Left renal pelvis (tissue), 4 donors: ENCODE measurements around the gene FSTL3. TPM values are rescaled to one million over a fixed set of nuclear protein-coding genes. Genes with fewer than 3 reads are reported as not detected.
"Not testable (repeated sequence)": the region's sequence is repeated elsewhere in the genome, so short reads cannot be mapped to it uniquely, and the experiment has no call there.

Experiments used
- DNase-seq, 4 donors: peaks; one replicate each; pipeline ENCODE4 v3.0.0-alpha.2; 2013; ENCODE audit warnings: low read depth in 4 of 4, low spot score in 3 of 4
- polyA plus RNA-seq, 4 donors: library from polyadenylated mRNA; unstranded; fragments of 120-200 nt; gene quantifications; one replicate each; pipeline ENCODE4 v1.2.1, GENCODE V29; 2013; ENCODE audit not compliant: insufficient read length in 4 of 4

Gene FSTL3
- polyA plus RNA-seq: 10 to 100 TPM; 14.3 to 18.8 (median 17.7) TPM

DNA sequence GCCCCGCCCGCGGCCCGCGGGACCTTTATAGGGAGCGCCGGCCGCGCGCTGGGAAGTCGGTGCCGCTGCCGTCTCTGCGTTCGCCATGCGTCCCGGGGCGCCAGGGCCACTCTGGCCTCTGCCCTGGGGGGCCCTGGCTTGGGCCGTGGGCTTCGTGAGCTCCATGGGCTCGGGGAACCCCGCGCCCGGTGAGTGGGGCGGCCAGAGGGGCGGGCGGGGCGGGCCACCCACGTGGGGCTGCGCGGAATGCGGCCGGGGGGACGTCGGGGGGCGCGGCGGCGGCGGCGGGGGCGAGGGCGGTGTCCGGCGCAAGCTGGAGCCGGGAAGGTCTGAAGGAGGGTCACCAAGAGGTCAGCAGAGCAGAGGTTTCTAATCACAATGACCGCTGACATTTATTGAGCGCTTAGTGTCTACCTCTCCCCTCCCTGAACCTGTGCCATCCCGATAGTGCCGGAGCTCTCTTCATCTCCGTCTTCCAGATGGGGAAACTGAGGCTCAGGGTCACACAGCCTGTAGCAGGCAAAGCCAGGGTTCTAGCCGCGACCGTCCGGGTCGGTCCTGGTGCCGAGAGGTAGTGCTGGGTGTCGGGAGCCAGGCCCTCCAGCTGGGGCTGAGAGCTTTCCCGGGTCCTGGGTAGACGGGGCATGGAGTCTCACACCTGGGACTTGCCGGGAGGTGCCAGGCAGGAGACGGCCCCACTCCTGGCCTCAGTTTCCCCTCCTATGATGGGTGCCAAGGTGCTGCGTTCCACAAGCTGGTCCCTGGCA lies at the start of gene FSTL3:
Gene FSTL3, plus strand, starts transcription at position 54 of the 767 bp plus-strand sequence. Its CDS starts 32 bp downstream, at position 86.
- DNase-seq: no peak

DNA sequence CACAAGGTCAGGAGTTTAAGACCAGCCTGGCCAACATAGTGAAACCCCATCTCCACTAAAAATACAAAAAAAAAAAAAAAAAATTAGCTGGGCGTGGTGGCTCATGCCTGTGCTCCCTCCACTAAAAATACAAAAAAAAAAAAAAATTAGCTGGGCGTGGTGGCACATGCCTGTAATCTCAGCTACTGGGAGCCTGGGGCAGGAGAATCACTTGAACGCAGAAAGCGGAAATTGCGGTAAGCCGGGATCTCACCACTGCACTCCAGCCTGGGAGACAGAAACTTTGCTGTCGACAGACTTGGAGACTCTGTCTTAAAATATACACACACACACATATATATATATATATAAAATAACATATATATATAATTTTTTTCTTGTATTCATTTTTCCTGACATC lies 49.6 kb upstream of the FSTL3 start:
- not testable (repeated sequence) for DNase-seq

DNA sequence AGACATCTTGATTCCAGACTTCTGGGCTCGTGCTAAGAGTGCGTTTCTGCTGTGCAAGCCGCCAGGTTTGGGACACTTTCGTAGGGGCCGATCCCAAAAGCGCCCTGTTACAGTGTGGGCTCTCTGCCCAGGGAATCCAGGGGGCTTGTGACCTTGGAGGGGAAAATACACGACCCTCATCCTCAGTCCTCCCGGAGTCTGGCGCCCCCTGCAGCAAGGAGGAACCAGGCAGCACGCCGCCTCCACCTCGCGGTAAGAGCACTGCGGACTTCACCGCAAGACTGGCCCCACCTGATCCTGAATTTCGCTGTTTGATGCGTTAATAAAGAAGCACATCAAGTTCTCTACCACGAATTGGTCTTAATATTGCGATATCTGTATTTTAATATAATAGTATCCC lies 48.0 kb upstream of the FSTL3 start:
- no peak for DNase-seq

DNA sequence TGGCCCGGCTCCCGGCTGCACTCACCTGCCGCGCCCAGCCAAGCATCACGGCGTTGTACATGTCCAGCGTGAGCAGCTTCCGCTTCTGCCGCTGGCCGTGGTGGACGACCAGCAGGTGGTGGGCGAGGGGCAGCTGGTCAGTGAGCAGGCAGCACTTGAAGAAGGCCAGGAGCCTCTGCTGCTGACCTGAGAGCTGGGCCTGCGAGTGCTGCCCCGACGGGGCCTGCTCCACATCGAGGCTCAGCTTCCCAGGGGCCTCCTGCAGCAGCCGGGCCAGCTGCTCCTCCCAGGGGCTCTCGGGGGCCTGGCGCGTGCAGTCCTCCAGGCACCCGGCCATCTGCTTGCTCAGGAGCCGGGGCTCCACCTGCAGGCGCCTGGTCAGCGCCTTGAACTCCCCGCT lies 46.7 kb upstream of the FSTL3 start:
- not testable (repeated sequence) for DNase-seq

DNA sequence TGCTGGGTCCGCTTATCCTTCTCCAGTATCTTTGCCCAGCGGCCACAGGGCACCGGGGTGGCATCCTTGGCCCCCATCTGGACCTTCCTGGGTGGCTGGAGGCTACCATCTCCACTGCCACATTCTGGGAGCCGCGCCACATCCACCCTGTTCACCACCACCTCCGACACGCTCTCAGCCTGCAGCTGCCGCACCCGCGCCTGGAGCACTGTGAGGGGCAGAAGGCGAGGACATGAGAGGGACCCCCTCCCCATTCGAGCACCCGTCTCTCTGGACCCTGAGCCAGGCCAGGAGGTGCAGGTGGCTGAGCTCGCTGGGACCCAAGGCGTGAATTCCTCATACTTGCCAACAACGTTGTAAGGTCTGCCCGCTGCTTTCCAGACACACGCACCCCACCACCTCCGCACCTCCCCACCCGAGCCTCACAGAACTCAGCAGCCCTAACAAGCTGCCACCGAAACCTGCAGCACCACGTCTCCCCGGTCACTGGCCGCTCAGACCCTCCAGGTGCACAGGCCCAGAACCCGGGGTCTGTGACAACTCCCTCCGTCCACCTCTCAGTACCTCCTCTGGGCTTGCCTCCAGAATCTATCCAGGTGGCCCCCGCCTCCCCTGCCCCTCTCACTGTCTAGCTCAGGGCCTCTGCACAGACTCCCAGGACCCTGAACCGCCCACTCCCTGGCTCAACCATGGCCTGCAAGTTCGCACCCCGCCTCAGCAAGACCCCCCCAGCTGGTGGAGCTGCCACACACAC lies 46.1 kb upstream of the FSTL3 start:
- DNase-seq: no peak

DNA sequence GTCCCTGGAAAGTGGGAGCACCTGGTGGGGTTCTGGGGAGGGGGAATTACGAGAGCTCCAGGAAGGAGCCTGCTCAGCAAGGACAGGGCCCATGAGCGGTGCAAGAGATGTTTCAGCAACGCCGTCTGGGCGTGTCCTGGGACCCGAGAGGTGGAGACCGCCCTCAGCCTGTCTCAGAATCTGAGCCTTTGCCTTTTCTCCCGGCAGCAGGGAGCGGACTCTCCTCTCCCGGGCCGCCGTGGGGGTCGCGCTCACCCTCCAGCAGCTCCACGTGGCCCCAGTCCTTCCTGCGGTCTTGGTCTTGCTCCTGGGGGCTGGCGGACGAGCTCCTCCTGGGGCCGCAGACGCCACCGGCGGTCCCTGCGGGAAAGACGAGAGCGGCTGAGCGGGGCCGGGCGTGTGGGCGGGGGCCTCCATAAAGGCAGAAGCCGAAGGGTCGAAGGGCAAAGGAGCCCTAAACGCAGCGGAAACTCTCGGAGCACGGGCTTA lies 43.6 kb upstream of the FSTL3 start:
- no peak for DNase-seq

DNA sequence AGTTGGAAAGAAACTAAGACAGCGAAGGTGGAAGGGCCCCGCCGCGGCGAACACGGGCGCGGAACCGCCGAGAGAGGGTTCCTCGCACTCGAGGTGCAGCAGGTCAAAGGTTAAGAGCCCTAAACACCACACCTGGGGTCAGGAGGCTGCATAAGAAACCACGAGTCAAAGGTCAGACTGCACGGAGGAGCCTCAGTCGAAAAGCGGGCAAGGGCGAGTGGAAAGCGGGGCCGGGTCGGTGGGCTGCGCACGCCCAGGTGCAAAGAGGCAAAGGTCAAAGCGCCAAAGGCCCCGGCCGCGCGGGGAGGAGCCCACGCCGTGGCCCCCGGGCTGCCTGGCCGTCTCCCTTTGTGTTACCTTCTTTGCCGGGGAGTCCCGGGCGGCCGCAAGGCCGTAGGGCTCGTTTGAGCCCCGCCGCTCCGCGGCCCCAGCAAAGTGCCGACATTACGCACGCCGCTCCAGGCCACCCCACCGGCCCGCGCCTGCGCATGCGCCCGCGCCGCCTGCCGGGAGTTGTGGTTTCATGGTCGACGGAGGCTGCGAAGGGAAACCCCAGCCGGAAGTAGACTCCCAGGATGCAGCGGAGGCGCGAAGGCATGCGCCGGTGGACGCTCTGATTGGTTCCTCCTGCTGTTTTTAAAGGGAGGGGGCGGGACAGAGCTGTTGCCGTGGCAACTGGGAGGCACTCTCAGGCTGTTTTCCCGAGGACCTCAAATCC lies 43.0 kb upstream of the FSTL3 start, which contains the start of gene POLRMT:
Gene POLRMT, minus strand, starts transcription at position 470 of the 718 bp plus-strand sequence. Its CDS starts 25 bp downstream, at position 445.
- peak; percentile 93 to 97 (median 95) for DNase-seq

DNA sequence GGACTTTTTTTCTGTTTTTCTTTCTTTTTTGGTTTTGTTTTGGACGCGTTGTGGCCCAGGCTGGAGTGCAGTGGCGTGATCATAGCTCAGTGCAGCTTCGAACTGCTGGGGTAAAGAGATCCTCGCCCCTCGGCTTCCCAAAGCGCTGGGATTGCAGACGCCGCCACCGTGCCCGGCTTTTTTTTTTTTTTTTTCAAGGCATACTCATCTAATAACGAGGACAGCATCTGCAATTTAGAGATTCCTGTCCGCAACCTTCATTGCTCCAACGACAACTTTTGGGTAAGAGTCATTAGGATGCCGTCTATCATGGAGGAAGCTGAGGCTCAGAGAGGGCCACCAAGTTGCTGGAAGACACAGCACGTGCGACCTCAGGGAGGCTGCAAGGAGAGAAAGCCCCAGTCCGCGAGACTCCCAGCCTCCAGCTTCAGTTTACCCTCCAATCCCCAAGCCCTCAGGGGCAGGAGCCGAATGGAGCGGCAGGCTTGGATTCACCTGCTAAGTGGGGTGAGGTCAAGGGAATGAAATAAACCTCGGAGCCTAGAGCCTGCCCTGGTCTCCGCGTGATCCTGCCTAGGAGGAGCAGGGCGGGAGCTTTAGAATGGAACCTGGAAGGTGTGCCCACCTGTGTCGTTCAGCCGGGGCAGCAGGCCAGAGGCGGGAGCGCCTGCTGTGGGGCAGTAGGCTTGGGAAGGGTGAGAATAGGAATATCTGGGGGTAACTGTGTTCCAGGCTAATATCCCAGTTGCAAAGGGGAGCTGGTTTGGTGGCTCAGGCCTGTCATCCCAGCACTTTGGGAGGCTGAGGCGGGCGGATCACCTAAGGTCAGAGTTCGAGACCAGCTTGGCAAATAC lies 42.2 kb upstream of the FSTL3 start:
- no peak for DNase-seq

DNA sequence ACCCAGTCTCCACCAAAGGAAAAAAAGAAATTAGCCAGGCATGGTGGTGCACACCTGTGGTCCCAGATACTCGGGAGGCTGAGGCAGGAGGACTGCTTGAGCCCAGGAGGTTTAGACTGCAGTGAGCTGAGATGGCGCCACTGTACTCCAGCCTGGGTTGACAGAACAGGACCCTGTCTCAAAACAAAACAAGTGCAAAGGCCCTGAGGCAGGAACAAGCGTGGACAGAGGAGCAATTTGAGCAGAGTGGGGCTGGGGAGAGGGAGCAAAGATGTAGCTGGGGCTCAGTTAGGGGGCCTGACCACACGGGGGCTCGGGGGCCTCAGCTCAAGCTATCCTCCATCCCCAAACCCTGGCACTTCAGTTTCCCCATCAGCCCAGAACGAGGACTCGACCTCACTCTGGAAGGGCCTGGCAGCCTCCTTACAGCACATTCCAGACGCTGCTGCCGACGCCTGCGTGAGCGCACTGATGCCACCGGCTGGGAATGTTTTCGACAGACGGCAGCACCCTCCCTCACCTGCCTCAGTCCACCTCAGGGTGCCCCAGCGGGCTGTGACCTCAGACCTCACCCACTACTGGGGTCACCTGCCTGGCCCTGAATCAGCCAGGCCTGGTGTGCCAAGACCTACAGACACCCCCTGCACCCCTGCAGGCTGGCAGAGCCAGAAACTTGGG lies 41.1 kb upstream of the FSTL3 start:
- DNase-seq: no peak

DNA sequence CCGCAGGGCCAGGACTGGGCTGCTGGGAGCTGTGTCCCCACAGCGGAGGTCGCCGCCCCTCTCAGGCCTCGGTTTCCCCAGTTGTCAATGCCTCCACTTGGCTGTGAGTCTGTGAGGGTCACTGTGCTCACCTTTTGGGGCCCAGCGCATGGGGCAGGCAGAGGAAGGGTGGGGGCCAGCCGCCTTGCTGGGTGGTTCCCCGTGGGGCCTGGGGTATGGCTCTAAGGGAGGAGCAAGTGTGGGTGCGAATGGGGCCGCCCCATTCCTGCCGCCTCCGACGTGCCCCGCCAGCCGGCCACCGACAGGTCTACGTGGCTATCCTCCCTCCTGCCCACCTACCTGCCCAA lies 37.3 kb upstream of the FSTL3 start:
- no peak for DNase-seq

DNA sequence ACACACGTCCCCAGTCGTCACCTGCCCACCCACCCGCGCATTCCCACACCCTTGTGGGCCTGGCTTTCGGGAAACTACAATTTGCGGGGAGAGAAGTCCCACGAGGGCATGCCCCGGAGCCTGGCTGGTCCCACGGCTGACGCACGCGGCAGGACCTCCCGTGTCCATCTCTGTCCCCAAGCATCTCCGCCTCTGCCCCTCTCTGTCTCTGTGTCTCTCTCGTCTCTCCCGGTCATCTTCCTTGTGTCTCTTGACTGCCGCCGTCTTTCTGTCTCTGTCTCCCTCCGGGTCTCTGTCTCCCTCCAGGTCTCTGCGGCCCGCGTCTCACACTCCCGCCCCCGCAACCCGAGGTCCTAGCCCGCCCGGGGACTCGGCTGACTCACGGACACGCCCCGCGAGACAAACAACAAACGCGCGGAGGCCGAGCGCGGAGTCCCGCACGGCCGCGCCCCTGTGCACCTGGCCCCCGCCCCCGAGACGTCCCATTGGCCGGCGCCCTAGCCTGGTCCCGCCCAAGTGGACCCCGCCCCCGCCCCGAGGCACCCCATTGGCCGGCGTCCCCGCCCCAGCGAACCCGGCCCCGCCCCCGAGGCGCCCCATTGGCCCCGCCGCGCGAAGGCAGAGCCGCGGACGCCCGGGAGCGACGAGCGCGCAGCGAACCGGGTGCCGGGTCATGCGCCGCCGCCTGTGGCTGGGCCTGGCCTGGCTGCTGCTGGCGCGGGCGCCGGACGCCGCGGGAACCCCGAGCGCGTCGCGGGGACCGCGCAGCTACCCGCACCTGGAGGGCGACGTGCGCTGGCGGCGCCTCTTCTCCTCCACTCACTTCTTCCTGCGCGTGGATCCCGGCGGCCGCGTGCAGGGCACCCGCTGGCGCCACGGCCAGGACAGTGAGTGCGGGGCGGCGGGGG lies 36.7 kb upstream of the FSTL3 start, which contains the start of gene FGF22:
Gene FGF22, plus strand, starts transcription at position 627 of the 908 bp plus-strand sequence. Its CDS starts 47 bp downstream, at position 674.
- DNase-seq: peak in 3 of 4 donors; percentile 67 to 79 (median 71)

DNA sequence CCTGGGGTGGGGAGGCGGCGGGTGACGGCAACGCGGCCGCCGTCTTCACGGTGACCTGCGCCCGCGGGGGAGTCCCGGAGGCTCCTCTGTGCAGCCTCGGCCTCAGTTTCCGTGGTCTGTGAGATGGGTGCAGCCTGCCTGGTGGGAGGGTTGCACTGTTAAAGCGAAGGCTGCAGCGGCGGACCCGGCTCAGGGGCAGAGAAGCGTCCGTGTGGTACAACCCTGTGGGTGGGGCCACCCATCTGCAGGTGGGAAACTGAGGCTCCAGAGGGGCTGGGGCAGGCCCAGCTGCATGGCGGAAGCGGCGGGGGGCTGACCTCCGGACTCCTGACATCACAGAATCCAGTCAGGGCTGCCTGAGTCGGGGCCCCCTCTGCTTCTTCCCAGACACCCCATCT lies 36.0 kb upstream of the FSTL3 start:
- DNase-seq: no peak

DNA sequence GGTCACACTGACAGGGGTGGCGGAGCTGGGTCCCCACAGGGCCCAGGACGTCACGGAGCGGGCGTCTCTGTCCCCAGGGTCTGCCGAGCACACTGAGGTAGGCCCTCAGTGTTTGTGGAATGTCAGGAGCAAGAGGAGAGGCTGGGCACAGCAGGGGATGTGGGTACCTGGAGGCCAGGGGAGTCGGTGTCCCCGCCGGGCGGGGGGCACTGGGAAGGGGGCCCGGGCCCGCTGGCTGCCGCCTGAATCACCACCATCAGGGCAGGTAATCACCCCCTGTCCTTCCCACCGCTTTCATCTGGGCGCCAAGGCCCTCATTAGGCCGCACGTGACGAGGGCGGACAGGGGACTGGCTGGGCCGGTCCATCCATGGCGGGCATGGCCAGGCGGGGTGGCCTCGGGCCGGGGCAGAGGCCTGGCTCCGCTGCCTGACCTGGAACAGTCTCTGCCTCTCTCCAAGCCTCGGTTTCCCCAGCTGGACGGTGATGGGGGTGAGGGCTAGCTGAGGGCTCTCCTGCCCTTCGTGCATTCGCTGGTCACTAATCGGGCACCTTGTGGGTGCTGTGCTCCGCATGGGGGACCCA lies 35.5 kb upstream of the FSTL3 start:
- DNase-seq: no peak

DNA sequence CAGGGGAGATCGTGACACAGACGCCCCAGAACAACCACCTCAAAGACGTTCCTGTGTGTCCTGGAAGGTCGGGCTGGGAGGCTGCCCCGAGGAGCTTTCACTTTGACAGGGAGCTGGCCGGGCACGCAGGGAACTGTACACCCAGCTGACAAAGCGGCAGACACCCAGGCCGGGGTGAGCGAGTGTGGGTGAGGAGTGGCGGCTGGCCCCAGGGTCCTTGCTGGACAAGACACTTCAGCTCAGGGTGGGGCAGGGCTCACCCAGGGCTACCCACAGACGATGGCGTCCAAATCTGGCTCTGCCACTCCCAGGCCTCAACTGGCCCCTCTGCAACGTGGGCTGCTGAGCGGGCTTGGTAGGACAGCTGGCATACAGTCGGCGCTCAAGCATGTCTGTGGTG lies 34.5 kb upstream of the FSTL3 start:
- no peak for DNase-seq

DNA sequence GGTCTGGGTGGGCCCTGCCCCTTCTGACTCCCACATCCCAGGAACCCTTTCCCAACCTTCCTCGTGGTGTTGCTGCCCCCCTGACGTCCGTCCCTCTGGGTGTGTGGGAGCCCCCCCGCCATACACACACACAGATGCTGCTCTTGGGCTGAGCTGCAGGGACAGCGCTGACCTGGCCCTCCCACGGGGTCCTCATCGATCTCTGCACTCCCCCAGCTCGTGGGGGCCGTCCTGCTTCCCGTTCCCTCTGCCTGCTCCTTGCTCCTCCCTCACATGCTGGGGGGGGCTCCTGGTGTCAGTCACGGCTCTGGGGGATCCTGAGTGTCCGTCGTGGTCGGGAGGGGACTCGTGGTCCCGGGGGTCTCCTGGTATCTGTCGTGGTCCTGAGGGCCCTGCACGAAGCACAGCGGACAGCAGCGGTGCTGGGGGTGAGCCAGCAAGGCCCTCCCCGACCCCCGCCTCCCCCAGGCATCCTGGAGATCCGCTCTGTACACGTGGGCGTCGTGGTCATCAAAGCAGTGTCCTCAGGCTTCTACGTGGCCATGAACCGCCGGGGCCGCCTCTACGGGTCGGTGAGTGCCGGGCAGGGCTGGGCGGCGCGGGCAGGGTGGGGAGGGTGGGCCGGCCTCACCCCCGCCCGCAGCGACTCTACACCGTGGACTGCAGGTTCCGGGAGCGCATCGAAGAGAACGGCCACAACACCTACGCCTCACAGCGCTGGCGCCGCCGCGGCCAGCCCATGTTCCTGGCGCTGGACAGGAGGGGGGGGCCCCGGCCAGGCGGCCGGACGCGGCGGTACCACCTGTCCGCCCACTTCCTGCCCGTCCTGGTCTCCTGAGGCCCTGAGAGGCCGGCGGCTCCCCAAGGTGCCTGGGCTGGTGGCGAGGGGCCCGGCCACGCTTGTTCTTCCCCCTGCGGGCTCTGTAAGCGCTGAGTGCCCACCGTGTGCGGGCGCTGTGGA lies 33.1 kb upstream of the FSTL3 start:
- DNase-seq: no peak

DNA sequence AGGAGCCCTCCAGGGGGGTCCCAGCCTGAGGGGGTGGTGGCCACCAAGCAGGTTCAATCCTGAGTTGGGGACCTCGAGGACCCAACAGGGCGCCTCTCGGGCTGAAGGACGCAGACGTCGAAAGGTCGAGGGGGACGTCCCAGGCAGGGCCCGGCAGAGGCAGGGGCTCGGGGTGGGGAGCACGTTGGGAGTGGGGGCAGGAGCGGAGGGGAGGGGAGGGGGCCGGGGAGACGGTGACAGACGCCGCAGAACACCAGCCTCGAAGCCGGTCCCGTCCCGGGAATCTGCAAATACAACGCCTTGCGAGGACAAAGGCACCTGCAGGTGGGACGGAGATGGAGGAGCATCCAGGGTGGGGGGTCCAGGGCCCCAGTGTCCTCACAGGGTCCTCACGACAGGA lies 32.5 kb upstream of the FSTL3 start:
- no peak for DNase-seq

DNA sequence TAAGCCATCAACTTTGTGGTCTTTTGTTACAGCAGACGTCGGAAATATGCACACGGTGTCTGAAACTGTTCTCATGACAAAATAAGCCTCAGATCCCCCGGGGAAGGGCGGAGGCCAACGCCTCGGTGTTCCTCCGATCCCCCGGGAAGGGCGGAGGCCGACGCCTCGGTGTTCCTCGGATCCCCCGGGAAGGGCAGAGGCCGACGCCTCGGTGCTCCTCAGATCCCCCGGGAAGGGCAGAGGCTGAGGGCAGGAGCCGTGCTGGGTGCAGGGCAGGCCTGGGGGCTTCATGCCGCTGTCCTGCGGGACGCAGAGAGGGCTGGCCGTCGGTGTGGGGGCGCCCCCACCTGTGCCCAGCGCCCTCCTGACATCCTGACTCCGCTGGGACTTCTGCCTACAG lies 31.8 kb upstream of the FSTL3 start:
- DNase-seq: no peak
